ENCODE results near the gene MCTP2.

DNA sequence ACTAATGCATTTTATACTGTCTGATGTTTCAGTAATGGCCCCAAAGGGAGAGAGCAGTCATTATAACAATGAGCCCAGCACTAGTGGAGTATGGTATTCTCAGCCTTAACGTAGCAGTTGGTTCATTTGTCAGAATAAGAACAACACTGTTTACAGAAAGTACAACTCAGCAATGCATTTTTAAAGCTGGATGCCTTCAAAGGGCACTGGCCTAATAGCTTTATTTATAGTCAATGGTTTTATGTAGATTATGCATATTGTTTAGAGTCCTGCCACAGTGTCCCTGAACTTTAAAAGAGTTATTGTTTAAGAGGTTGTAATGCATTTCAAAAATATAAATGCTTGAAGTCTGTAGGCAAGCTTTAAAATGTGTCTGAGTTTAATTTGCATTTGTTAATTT, 211.1 kb downstream of the MCTP2 start:
- TF ChIP-seq CTCF (IDR thresholded peaks at IDR 0.05 in 4 of 5, conservative IDR thresholded peaks at IDR 0.05 in 1 of 5) (no peak), POLR2A (IDR thresholded peaks at IDR 0.05) (no peak)

Data from gastrocnemius medialis (tissue), 4 donors.